Measurements from ENCODE around the gene KRT84.

DNA sequence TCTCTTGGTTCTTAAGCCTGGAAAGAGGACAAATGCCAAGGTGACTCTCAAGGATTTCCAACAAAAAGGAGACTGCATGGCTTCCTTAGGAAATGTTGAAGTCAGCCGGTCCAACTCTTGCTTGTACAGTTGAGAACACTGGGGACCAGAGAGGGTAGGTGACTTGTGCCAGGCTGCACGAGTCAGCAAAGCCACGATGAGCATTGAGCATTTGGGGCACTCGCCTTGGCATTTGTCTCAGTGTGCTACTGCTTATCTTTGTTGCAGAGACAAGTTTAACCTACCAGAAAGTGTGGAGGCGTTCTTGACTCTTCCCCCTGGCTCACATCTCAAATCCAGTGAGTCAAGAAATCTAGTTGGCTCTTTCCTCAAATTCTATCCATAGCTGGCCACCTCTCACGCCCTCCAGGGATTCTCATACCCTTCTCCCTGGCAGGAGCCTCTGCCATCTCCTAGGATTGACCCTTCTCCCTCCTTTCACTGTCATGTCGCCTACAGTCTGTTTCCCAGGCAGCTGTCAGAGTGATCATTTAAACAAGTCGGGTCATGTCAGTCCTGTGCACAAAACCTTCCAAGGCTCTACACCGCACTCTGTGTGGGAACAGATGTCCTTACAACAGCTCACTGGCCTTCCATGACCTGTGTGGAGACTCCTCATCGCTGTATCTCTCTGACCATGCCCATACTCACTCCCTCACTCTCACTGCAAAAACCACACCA is 47.1 kb downstream of the KRT84 start:
- TF ChIP-seq, protein P1, sequence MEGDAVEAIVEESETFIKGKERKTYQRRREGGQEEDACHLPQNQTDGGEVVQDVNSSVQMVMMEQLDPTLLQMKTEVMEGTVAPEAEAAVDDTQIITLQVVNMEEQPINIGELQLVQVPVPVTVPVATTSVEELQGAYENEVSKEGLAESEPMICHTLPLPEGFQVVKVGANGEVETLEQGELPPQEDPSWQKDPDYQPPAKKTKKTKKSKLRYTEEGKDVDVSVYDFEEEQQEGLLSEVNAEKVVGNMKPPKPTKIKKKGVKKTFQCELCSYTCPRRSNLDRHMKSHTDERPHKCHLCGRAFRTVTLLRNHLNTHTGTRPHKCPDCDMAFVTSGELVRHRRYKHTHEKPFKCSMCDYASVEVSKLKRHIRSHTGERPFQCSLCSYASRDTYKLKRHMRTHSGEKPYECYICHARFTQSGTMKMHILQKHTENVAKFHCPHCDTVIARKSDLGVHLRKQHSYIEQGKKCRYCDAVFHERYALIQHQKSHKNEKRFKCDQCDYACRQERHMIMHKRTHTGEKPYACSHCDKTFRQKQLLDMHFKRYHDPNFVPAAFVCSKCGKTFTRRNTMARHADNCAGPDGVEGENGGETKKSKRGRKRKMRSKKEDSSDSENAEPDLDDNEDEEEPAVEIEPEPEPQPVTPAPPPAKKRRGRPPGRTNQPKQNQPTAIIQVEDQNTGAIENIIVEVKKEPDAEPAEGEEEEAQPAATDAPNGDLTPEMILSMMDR (conservative IDR thresholded peaks at IDR 0.05; ENCODE audit: low read length), result no peak
- no peak for TF ChIP-seq EZH2phosphoT487 (IDR thresholded peaks at IDR 0.05; ENCODE audit: borderline replicate concordance, low read depth, low read length)
